ENCODE results near the gene ELK4.

Gene ELK4

DNA sequence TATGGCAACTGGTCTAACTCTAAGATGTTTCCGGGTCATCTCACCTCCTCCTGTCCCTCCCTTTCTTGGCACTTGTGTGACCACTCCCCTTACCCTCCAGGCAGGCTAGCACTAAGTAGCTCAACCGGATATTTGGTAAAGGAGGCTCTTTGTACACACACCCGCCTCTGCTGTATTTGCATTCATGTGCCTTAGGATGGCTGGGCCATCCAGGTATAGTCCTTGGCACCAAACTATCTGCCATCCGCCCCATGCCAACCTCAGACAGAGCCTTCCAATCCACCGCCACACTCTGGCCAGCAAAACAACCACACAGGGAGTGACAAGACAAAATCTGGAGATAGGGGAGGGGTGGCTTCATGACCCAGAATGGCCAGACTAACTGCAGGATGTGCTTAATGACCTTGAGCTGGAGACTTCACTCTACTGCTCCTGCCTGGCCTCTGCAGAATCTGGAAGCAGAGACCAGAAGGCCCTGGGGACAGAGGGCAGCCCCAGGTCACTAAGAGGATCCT lies 67.8 kb downstream of the ELK4 start:
- DNase-seq (ENCODE audit: low read depth): no peak

DNA sequence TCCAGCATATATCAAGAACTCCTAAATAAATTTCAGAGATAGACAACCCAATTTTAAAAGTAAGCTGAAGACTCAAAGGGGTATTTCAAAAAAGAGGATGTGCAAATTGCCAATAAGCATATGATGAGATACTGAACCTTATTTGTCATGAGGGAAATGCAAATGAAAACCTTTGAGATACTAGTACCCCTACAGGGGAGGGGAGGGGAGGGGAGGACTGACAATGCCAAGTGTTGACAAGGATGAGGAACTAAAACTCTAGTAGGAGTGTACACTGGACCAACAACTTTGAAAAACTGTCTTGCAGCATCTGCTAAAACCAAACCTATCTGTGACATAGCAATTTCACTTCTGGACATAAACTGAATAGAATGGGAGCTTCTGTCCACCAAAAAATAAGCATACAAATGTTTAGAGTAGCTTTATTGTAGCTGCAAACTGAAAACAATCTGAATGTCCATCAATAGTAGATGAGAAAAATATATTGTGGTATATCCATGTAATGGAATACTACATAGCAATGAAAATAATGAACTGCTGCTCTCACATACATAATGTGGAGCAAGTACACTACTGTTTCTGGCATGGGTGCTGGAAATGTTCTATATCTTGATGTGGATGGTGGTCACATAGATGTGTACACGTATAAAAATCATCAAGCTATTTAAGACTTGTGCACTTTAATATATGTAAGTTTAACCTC lies 70.2 kb downstream of the ELK4 start:
- no peak for DNase-seq (ENCODE audit: low read depth)

All from stromal cell of bone marrow (primary cell).